Measurements from ENCODE around the gene OR52E4.

The OR52E4 gene

DNA sequence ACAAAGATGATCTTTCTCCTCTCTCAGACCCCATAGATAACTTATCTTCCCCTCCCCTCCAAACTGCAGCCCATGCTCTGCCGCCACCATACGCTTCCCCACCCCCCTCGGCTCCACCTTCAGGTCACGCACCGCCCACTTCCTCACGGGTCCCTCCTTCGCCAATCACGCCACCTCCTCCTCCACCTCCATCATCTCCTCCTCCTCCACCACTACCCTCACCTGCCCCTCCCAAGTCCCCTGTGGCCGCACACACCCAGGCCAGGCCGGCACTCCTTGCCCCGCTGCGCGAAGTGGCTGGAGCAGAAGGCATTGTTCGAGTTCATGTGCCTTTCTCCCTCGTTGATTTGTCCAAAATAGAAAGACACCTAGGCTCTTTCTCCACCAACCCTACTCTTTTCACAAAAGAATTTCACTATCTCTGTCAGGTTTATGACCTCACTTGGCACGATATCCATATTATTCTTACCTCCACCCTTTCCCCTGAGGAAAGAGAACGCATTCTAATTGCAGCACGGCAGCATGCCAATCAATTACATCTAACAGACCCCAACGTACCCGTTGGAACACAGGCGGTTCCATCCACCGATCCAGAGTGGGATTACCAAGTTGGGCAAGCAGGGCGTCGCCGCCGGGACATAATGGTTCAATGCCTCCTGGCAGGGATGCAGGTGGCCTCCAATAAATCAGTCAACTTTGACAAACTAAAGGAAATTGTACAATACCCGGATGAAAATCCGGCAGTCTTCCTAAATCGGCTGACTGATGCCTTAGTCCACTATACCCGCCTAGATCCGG is 49.3 kb downstream of the OR52E4 start:
- no peak for DNase-seq (ENCODE audit: low spot score)

GRCh38 chr11:5930614-5931013 is 50.2 kb downstream of the OR52E4 start:
- DNase-seq (ENCODE audit: low spot score) = no peak

- no peak for DNase-seq (ENCODE audit: low spot score)
Observed at GRCh38 chr11:5931061-5931460, 50.6 kb downstream of the OR52E4 start.

GRCh38 chr11:5932671-5933070 is 52.2 kb downstream of the OR52E4 start:
- no peak for DNase-seq (ENCODE audit: low spot score)

DNA sequence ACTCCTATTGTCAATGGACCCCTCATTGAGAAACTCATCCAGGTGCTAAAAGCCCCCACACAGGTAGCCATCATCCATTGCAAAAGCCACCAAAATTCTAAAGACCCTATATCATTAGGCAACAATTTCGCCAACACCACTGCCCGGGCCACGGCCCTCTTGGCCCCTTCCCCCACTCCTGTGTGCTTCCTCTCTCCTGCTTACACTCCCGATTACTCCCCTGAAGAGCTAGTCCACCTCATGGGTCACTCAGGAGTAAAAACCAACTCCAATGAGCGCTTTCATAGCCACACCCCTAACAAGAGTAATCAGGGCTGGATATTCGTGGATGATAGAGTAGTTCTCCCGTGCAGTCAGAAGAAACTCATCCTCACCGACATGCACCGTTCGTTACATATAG is 52.7 kb downstream of the OR52E4 start:
- no peak for DNase-seq (ENCODE audit: low spot score)
